C1 segment of cervical spinal cord (tissue), 14 donors: ENCODE results near the gene EEF1AKMT2.
"Not testable (repeated sequence)": the region's sequence is repeated elsewhere in the genome, so short reads cannot be mapped to it uniquely, and the experiment has no call there.

Experiments
- DNase-seq, 14 donors: peaks; one replicate each; lab custom pipeline; 2025; lab: John Stamatoyannopoulos, UW

EEF1AKMT2 gene

DNA sequence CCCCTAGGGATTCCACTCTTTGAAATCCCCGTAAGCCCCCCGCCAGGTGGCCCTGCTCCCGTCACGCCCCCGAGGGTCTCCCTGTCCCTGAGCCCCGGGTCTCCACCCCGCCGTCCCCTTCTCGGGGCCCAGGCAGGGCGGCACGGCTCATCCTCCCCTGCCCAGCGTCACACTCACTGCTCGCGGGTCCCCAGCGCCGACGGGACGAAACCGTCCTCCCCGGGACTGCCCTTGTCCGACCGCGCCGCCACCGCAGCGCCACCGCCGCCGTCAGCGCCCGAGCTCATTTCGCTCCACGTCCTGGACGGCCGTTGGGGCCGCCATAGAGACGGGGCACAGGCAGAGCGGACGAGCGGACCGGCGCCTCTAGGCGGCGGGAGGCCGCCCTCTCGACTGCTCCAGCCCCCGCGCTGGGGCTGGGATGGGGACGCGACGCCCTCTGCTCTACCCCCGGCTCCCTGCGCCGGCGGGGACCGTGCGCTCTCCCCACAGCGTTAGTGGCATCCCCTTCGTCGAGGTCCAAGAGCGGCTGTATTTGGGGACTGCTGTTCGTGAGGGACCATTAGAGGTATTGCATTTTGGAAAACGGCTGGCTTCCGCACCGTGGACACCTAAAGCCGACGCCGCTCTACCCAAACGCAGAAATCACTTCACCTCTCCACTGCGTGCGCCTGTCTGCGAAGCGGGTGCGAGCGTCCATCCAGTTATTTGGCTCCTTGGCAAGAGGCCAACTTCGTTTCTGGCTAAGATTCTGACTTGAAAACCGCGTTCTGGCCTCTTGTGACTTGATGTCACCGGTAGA is at the start of gene EEF1AKMT2:
Gene EEF1AKMT2, minus strand, starts transcription at position 341 of the 802 bp plus-strand sequence. Its CDS starts 54 bp downstream, at position 287.
- peak in 13 of 14 donors; percentile 39 to 84 (median 71) for DNase-seq

DNA sequence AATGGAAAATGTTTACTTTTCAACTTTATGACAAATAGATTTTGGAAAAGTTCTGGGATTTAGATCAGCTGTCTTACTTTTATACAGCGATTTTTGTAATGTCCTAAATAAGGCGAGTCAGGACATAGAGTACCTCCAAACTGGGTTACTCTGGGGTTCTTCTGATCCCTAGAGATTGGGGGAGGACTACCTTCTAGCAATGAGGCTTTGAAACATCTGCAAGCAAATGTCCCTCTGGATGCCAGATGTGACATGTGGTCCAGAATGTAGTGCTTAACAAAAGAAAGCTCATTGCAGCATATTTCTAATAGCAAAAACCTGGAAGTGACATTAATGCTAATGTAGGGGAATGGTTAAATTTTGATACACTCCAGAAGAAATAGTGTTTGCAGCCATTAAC is 46.0 kb upstream of the EEF1AKMT2 start:
- no peak for DNase-seq

DNA sequence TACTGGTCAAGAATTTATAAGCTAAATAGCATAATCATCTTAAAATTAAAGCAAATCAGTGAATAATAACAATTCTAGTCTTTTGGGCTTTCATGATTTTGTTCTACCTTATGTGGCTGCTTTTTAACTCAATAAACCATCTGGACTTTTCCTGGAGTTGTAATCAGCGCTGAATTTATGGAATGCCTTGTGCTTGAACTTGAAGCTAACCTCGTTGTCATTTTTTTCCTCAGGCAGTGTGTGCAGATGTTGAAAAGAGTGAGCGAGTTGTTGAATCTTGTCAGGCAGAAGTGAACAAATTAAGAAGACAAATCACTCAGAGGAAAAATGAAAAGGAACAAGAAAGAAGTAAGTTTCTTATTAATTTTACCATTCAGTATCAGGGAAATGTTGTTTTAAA is 39.4 kb upstream of the EEF1AKMT2 start:
- DNase-seq, result no peak

DNA sequence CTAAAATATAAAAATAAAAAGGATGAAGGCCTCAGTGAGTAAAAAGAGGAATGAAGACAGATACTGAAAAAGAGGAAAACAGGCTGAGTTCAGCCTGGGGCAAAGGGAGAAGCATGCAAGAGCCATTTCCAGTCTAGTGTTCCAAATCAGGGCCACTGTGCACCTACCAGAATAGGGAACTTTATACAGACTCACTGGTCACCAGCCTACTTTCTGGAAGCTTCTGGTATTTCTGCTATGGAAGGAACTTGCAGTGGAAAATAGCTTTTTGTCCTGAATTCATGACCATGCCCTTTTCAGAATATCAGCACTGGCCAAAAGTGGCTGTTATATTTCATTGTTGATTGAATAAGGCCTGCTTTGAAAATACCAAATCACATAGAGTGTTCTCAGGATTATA is 38.8 kb upstream of the EEF1AKMT2 start:
- DNase-seq, result peak in 1 of 14 donors; percentile 6

DNA sequence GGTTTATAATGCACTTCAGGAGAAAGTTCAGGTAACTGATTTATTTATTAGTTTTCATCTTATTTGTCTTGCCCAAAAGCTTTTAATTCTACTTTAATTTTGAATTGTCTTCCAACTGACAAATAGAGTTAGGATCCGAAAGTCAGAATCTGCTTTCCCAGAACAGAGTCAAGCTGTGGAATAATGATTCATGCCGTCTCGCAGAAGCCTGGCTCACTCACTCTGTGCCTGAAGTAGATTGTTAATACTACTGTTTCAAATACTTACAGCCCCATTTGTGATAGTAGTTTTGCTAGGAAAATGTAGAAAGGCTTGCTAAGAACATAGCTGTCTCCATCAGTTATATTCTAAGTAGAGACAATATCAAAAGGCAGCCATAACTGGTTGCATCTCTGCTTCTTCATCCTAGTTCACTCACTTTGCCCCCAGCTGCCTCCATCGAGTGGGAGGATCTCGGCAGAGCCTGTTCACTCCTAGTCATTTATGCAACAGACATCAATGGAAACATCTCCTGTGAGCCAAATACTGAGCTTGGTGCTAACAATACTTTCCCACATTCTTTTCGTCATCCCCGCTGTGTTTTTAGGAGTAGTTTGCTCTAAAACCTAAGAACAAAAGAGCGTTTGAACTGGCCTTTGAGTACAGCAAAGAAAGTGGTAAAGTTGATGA is 37.9 kb upstream of the EEF1AKMT2 start:
- no peak for DNase-seq

DNA sequence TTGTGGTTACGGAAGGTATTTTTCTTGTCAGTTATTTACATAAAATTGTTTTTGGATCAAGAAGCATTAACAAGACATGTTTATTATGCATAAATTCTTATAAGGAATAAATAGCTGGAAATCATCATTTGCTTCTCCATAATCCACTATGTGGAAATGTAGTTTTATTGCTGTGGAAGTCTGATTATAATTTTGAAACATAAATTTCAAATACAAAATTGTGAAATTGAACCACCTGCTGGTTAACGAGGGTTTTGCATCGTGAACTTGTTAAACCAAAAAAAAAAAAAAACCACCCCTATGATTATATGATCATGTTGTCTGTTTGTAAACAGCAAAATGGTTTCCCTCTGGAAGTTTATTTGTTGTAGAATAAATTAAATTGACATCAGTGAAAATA is 35.8 kb upstream of the EEF1AKMT2 start:
- DNase-seq, result no peak

DNA sequence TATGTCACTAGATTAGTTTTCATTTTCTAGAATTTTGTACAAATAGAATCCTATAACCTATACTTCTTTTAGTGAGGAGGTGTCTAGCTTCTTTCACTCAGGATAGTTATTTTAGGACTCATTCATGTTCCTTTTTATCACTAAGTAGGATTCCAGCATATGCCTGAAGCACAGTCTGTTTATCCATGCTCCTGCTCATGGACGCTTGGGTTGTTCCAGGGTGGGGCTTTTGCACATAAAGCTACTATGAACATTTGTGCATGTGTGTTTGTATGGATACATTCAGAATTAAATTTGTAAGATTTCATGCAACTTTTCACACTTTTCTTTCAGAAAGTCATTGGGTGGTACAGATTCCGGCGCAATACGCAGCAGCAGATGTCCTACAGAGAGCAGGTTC is 34.6 kb upstream of the EEF1AKMT2 start:
- DNase-seq, result no peak

DNA sequence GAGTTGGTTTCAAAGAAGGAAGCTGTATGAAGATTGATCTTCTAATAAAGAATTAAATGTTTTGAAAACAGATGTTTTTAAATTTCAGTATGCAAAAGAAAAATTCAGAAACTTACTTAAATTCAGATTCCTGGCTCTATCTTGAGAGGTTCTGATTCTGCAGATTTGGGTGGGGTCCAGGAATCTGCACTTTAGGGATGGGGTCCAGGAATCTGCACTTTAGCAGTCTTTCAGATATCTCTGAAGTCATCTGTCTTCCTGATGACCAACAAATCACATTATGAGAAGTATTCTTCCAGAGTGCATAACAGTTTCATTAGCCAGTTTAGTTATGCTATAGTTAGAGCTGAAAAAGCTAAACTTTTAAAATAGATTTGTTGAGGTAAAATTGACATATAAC is 34.0 kb upstream of the EEF1AKMT2 start:
- DNase-seq, result no peak

DNA sequence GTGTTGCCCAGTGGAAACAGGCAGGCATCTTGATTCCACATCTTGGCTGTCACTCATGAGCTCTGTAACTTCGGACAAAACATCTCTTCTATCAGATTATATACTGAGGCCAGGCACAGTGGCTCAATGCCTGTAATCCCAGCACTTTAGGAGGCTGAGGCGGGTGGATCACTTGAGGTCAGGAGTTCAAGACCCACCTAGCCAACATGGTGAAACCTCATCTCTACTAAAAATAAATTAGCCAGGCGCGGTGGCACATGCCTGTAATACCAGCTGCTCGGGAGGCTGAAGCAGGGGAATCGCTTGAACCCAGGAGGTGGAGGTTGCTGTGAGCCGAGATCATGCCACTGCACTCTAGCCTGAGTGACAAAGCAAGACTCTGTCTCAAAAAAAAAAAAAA is 33.2 kb upstream of the EEF1AKMT2 start:
- DNase-seq, result not testable (repeated sequence)

DNA sequence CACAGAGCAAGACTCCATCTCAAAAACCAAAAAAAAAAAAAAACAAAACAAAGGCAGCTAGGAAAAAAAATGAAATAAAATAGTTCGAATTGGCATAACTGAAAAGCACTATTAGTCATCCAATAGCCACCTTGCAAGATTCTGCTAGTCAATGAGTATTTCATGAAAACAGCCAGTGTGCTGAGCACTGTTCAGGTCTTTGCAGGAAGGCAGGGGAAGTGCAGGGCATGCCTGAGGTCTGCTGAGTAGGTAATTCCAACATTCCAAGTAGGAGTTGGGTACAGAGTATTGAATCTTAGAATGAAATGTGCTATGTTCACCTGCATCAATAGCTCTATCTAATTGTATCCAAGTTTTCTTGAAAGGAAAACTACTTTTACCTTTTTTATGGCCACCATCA is 32.8 kb upstream of the EEF1AKMT2 start:
- DNase-seq, result no peak

DNA sequence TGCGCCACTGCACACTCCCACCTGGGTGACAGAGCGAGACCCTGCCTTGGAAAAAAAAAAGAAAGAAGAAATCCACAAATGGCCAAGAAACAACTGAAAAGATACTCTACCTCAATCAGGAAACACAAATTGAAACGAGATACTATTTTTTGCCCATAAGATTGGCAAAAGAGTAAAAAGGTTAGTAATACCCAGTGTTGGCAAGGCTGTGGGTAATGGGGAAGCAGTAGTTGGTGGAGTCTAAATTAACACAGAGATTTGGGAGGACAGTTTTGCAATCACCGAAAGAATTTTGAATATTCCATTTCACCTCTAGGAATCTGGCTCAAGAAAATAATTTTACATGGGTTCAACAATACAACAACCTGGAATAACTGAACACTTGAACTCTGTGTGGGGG is 29.8 kb upstream of the EEF1AKMT2 start:
- DNase-seq, result no peak

DNA sequence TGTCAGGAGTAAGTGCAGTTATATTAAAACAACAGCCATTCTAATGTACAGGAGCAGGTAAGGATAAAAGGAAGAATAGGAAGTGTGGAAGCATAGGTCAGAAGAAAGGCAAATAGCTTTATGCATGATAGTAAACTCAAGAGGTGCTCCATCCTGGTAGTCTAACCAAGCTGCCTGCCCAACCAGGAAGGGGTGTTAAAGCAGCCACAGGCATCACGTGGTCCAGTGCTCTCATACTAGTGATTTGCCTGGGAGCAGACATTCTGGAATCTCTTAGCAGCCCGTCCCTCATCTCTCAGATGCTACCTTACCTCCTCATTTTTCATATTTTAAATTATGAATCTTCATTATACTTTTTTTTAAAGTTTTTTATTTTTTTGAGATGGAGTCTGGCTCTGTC is 28.4 kb upstream of the EEF1AKMT2 start:
- no peak for DNase-seq

DNA sequence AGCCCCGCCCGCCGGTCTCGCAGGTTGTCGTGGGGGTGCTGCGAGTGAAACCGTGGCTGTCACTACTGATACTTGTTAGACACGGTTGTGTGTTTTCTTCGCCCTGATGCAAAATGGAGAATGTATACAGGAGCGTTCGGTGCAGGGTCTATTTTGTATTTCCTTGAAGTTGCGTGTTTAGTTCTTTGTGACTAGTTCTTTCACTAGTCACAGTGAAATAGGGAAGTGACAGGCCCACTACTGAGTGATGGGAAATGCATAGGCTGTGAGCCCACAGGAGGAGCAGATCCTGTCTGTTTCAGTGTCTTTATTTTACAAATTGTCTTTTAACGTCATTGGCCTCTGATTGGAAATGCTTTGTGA is 10.6 kb upstream of the EEF1AKMT2 start:
- DNase-seq, result peak in 1 of 14 donors; percentile 39

DNA sequence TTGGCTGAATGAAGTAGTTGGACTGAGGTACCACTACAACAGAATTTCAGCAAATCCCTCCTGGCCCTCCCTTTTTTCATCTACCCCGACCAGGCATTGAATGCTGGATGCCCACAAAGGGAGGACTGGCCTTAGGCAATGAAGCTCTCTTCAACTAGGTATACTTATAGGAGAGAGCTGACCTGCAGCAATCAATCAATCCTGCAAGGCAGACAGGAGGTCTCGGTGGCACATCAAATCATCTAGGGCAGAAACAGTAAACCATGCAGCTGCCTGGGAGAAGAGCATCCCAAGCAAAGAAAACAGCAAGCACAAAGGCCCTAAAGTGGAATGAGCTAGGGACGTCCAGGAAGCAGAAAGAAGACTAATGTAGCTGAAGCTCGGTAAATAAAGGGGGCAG is 7.5 kb upstream of the EEF1AKMT2 start:
- DNase-seq, result no peak

DNA sequence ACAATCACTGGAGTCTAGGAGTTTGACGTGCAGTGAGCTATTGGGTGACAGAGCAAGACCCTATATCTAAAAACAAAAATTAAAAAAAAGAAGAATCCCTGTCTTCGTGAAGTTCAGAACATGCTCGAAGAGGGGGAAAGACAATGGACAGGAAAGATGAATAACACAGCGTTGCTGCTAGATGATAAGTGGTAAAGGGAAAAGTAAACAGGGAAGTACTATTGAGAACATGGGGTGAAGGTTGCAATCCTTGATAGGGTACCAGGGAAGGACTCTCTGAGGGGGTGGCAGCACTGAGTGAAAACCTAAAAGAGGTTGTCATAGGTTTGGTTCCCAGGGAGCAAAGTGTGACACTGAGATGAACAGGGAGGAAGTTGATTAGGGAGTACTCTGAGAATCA is 7.1 kb upstream of the EEF1AKMT2 start:
- no peak for DNase-seq

DNA sequence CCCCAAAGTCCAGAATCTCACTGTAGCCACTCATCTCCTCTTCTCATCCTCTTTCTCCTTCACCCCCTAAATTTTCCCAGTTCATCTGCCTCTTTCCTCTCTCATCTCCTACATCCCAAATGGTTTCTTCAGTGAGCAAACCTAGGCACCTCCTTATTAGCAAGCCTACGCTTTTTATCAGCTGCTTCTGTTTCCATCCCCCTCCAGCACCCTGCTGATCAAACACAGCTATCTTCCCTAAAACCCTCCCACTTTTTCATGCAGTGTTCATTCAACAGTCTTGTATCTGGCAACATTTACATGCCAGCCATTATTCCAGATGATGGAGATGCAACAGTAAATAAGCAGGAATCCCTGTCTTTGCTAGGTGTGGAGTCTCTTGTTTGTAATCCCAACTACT is 6.7 kb upstream of the EEF1AKMT2 start:
- DNase-seq, result no peak

DNA sequence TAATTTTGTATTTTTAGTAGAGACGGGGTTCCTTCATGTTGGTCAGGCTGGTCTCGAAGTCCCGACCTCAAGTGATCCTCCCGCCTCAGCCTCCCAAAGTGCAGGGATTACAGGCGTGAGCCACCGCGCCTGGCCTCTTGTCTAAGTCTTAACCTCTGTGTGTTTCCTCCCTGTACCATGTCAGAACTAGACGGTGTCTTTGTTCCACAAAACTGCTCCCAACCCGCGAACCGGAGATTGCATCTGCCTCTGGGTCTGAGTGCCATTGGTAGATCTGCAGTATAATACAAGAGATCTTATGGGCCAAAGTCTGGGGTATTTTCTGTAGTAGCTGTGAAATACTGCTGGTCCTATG is 1.3 kb upstream of the EEF1AKMT2 start:
- DNase-seq, result no peak

DNA sequence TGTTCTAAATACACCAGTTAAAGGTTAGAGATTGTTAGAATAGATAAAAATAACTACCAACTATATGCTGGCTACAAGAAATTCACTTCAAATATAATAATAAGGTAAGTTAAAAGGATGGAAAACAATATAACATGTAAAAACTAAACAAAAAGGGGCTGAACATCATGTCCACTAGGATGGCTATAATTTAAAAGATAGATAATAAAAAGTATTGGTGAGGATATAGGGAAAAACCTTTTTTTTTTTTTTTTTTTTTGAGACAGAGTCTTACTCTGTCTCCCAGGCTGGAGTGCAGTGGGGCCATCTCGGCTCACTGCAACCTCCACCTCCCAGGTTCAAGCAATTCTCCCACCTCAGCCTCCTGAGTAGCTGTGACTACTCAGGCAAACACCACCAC is 8.8 kb downstream of the EEF1AKMT2 start:
- DNase-seq, result not testable (repeated sequence)

DNA sequence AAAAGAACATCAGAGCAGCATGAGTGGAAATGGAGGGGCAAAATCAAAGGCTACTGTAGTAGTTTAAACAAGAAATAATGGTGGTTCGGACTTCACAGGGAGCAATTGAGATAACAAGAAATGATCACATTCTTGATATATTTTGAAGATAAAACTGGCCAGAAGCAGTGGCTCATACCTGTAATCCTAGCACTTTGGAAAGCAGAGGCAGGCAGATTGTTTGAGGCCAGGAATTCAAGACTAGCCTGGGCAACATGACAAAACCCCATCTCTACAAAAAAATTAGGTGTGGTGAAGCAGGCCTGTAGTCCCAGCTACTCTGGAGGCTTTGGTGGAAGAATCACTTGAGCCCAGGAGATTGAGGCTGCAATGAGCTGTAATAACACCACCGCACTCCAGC is 22.9 kb downstream of the EEF1AKMT2 start:
- DNase-seq, result no peak

DNA sequence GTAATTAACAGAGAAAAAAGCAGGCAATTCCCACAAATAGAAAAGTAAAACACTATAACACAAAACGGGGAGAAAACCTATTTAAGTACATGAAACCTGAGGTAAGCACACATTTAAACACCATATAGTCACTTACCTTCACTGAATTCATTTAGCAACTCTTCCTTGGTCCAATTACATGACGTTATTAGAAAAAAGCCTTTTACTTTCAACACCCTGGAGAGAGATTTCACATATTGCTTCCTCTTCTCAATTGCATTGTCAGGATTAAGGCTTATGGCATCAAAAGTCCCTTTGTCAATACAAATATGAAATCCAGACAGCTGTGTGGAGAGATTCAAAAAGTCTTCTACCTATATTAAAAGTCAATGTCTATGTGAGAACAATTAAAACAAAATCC is 26.4 kb downstream of the EEF1AKMT2 start:
- DNase-seq, result no peak

DNA sequence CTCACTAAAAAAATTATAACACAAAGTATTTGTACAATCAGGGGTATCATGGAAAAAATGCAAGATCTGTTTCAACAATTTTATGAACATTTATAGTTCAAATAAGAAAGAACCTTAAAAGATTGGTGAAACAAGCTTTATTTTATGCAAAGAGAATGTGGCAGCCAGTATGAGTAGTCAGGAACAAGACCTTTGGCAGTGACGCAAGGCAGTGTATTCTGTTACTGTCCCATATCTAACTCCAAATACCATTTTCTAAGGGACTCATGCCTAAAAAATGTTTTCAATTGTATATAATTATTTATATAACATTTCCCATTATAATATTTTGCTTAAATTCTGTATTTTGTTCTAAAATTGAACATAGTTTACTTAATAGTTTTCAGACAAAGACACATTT is 28.4 kb downstream of the EEF1AKMT2 start:
- DNase-seq, result no peak

DNA sequence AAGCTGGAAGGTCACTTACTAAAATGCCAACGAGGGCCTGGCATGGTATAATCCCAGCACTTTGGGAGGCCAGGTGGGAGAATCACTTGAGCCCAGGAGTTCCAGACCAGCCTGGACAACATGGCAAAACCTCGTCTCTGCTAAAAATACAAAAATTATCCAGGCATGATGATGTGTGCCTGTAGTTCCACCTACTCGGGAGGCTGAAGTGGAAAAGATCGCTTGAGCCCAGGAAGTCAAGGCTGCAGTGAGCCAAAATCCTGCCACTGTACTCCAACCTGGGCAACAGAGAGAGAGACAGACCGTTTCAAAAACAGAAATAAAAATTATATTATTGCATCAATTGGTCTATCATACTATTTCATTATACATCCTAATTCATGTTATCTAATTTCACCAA is 29.4 kb downstream of the EEF1AKMT2 start:
- DNase-seq, result no peak

DNA sequence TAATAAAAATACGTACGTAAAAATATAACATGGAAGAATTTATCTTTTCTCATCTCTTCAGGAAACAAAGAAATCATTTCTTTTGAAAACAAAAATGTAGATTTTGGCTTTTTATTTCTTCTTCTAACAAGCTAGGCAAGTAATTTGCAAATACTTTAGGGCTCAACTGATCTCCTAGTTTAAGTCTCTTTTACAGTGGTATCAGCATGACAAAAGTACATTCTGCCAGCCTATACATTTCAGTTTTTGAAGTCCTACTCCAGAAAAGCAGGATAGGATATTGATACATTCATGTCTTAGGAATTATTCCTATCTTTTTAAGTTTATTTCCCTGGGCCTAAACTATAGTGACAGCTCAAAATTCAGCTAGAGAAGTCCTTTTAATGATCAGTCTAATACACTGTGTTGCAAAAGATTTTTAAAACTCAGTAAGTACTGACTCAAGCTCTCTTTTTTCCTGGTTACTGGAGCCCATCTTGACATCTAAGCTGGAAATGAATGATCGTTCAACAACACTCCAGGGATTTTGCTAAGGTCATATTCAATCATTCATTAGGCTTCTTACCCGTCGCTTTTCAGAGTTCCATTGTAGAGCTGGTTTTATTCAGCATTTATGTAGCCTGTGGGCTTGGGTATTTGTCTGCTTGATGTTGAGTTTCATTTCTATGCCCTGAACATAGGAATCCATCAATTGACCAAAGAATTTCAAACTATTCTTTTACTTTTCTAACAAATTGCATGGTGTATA is 35.4 kb downstream of the EEF1AKMT2 start:
- DNase-seq, result no peak
